Measurements from ENCODE around the gene ELMO2.

GRCh38 chr20:46406986-46407670 lies 713 bp upstream of the ELMO2 start:
- no peak for TF ChIP-seq CTCF (IDR thresholded peaks at IDR 0.05; ENCODE audit: low read depth, low read length)
- TF ChIP-seq MAX (IDR thresholded peaks at IDR 0.05; ENCODE audit: low read depth, low read length), result no peak
- no peak for TF ChIP-seq POLR2A (IDR thresholded peaks at IDR 0.05; ENCODE audit: extremely low read depth, insufficient read length)
- no peak for TF ChIP-seq MYC (IDR thresholded peaks at IDR 0.05; ENCODE audit: low read depth, low read length)

Measured in NB4 (cell line).